GM08714 (cell line): ENCODE results near the gene THSD4.
A peak's percentile ranks its signal among the peaks of the same experiment; 100 is the strongest.

ENCODE experiments used
- H3K4me3 ChIP-seq: fragments of 200-500 bp; sonication (Bioruptor generic); 2 replicates; pipeline ENCODE4 v1.5.1; 2014; ENCODE audit warnings: mild to moderate bottlenecking, low read length, inconsistent platforms
- ZNF274 ChIP-seq: IDR thresholded peaks from 2 replicates; pipeline ENCODE4 v1.6.1; 2012; ENCODE audit warnings: mild to moderate bottlenecking, low read depth, low read length

Gene THSD4

DNA sequence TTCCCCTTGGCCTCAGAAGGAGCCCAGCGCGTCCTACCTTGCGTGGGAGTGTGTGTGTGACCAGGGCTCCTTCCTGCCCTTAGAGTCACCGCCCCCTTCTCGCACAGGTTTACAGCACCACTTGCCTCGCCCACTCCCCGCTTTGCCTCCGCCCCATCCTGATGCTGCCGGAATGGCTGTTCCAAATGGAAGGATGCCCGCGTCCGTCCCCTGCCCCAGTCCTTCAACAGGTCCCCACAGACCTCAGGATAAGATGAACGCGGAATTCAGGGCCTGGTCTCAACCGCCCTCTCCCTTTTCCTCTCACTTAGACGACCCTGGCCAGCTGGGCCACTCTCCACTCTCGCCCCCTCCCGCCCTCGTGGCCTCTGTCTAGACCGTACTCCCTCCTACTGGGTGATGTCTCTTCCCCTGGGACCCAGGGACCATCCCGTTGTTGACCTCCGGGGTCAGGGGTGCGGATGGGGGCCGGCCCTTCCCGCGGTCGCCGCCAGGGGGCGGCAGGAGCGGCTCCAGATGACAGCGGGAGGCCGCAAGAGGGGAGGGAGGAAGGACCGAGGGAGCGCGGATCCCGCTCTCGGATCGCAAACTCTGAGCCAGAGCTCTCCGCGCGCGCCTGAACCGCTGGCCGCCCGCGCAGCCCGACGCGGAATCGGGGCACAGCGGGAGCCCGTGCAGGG is at the start of gene THSD4:
THSD4 (plus strand) TSS at position 585 of the 680 bp plus-strand sequence.
- H3K4me3 ChIP-seq, result peak within 1 kb of the TSS; percentile 13; the same call in 1 of the 2 replicates
- TF ChIP-seq ZNF274, result no peak

DNA sequence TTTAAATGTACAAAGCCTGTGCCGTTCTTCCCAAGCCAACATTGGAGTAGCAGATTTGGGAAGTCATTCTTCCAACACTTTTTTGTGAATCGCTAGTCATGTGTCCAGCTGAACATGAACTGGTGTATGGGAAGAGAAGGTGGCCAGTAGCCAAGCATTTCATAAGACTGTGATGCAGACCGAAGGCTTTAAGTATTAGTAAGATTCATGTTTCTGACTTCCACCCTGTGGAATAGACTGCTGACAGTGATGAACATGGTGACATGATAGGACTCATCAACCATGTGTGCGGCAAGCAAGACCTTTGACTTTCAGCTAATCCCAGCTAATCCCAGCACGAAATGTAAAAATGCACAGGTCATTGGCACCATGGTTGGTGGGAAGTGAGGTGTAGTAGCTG is 48.3 kb upstream of the THSD4 start:
- TF ChIP-seq ZNF274, result no peak
- no peak overlapping the region for H3K4me3 ChIP-seq

- no peak for TF ChIP-seq ZNF274
- no peak overlapping the region for H3K4me3 ChIP-seq
Measured at GRCh38 chr15:71069693-71070092, 45.6 kb upstream of the THSD4 start.

GRCh38 chr15:71071529-71071928 is 43.7 kb upstream of the THSD4 start:
- no peak for TF ChIP-seq ZNF274
- H3K4me3 ChIP-seq, result no peak overlapping the region

DNA sequence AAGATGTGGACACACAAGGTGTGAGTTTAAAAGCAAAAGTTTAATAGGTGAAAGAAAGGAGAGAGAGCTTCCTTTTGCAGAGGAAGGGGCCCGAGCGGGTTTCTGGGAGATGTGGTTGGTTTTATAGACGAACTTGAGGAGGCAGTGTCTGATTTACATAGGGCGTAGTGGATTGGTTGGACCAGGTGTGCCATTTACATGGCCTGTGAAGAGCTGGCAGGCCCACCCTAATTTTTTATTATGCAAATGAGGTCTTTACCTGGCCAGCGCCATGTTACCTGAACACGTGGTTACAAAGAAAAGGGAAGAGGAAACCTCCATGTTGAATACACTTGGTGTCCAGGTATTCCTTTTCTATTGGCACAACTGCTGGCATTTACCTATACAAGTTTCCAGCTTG is 42.8 kb upstream of the THSD4 start:
- no peak overlapping the region for H3K4me3 ChIP-seq
- no peak for TF ChIP-seq ZNF274

DNA sequence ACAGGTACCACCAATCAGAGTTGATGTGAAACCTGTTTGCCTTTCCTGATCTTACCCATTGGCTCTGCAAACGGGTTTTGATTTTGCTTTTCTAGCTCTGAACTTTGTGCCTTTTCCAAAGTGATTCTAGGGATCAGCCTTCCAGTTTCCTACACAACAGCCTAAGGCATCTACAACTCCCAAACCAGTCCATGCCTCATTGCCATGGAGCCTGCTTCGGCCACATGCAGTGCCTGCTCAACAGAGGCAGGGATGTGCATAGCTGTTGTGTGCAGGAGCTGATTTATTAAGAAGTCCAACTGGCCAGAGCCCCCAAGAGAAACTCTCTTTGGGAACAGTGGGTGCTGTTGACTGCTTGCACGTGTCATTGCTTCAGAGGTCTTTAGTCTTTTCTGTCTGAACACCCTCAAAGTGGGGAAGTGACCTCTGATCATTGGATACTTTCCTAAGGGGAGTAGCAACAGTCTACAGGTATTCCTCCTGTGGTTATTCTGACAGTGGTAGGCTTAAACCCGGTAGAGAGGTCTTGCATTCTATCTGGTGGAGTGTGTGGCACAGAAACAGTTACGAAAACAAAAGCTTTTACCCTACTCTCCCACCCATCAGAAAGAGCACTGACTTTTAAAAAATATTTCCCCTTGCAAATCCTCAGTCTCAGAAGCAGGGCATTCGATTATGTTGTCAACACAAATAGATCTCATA is 36.6 kb upstream of the THSD4 start:
- H3K4me3 ChIP-seq, result no peak overlapping the region
- no peak for TF ChIP-seq ZNF274

DNA sequence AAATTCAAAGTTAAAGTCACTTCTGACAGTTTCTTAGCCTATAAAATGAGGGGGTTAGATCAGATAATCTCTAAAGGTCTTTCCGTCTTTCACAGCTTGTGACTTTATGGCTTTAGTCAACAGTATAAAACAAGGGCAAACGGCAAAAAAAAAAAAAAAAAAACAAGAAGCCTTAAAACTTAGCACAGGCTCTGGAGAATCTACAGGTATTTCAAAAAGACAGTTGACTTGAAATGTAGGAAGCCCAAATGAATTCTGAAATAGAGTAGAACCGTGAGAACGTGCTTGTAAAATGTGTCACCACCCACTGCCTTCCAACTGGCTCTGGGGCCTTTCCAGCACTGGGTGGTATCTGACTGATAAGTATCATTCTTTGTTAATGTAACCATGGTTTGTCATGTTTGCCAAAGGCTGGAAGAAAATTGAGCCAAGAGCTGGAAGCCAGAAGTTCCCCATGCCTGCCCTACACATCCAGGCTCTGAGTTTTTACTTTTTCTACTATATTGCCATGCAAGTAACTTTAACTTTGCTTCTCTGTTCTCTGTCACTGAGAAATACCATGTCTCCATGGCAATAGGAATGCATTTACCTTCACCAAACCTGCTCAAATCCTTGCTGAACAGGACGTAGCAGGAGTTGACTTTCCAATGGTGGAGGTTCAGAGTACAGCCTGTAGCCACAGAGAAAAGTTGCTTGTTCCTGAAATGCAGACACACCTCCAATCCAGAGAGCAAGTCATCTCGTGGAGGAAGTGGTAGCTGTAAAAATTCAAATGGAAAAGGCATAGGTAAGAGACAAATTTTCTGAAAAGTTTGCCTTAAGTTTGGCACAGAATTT is 35.8 kb upstream of the THSD4 start:
- TF ChIP-seq ZNF274, result no peak
- H3K4me3 ChIP-seq, result no peak overlapping the region

DNA sequence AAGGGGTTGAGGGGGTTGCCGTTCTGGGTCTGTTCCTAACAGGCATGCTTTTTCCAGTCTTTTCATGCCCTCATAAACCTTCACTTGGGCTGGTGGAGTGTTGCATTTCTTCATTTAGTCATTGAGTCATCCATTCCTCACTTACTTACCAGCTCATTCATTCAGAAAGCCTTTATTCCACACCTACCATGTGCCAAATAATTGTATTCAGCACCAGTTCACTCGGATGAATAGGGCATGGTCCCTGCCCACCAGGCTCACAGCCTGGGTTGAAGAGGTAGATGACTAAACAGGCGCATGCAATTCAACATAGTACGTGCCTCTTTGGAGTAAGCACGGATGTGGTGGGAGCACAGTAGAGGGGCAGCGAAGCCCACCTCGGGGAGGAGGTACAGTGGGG is 35.1 kb upstream of the THSD4 start:
- H3K4me3 ChIP-seq, result no peak overlapping the region
- TF ChIP-seq ZNF274, result no peak

DNA sequence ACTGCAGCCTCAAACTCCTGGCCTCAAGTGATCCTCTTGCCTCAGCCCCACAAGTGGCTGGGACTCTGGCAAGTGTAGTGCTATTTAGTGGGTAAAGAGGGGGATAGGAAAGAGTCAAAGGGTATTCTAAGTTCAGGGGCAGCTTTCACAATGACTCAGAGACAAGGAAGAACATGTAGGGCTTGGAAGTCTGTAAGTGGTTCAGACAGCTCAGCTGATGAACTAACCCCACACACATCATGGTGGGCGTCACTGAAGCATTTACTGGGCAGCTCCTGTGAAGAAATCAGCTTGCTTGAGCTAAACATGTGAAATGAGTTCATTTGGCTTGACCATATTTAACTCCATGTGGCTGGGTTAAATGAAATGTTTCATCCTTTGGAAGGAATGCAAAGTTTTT is 34.6 kb upstream of the THSD4 start:
- TF ChIP-seq ZNF274, result no peak
- H3K4me3 ChIP-seq, result no peak overlapping the region

- no peak for TF ChIP-seq ZNF274
- no peak overlapping the region for H3K4me3 ChIP-seq
Measured at GRCh38 chr15:71082803-71083202, 32.5 kb upstream of the THSD4 start.

- H3K4me3 ChIP-seq, result no peak overlapping the region
- TF ChIP-seq ZNF274, result no peak
Measured at GRCh38 chr15:71083349-71083748, 31.9 kb upstream of the THSD4 start.

GRCh38 chr15:71084264-71084663 is 31.0 kb upstream of the THSD4 start:
- H3K4me3 ChIP-seq, result no peak overlapping the region
- TF ChIP-seq ZNF274, result no peak

GRCh38 chr15:71085809-71086208 is 29.5 kb upstream of the THSD4 start:
- TF ChIP-seq ZNF274, result no peak
- H3K4me3 ChIP-seq, result no peak overlapping the region

GRCh38 chr15:71088155-71088554 is 27.1 kb upstream of the THSD4 start:
- TF ChIP-seq ZNF274, result no peak
- no peak overlapping the region for H3K4me3 ChIP-seq

DNA sequence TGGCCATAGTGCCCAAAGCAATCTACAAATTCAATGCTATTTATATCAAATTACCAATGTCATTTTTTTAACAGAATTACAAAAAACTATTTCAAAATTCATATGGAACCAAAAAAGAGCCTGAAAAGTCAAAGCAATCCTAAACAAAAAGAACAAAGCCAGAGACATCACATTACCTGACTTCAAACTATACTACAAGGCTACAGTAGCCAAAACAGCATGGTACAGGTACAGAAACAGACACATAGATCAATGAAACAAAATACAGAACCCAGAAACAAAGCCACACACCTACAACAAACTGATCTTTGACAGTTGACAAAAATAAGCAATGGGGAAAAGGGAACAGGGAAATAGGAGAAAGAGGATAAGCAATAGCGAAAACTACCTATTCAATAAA is 26.6 kb upstream of the THSD4 start:
- no peak for TF ChIP-seq ZNF274
- no peak overlapping the region for H3K4me3 ChIP-seq
